ENCODE measurements around the gene RPS18. TPM values are rescaled to one million over a fixed set of nuclear protein-coding genes. Genes with fewer than 3 reads are reported as not detected.
A peak's percentile ranks its signal among the peaks of the same experiment; 100 is the strongest.

Gene RPS18
- total and polyA plus RNA-seq, 9 of the 15 experiments (the other 6 are each of a cell fraction or from before 2014, with no cell fraction given): 5,023 to 17,516 (median 8,131) TPM

DNA sequence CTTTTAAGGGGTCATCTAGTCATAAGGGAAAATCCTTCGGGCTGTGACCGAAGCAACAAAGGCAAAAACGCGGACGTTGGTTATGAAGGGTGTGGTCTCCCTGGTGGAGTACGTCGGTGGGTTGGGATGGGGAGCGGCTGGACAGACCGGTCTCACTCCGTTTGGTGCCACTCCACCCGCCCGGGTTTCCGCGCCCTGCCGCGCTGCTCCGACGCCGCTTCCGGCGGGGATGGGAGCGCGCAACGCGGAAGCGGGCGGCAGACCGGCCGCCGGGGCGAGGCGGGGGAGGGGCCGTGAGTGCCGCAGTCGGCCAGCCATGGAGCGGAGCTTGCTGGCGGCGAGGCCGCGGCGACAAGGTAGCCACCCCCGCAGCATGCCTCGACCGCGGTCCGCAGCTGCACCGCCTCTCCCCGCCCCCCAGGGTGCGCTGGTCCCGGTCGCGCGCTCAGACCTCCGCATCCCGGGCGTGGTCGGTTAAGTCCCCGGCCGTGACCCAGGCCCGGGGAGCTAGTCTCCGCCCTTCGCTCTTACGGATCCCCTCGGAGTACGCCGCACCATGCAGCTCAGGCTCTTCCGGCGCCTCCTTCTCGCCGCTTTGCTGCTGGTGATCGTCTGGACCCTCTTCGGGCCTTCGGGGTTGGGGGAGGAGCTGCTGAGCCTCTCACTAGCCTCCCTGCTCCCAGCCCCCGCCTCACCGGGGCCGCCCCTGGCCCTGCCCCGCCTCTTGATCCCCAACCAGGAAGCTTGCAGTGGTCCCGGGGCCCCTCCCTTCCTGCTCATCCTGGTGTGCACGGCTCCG lies 5.2 kb downstream of the RPS18 start, which contains the start of gene B3GALT4 (continued):
- TF ChIP-seq XRCC5 (IDR thresholded peaks at IDR 0.05; ENCODE audit: low read depth, low read length) (peak; percentile 51; the same call in 1 of the 2 replicates), ZNF24 (IDR thresholded peaks at IDR 0.05) (peak; percentile 80), ZBTB7A (IDR thresholded peaks at IDR 0.05; ENCODE audit: borderline replicate concordance, control insufficient read depth, low read depth, low read length) (peak; percentile 88), BMI1 (IDR thresholded peaks at IDR 0.05; ENCODE audit: low read length) (no peak), ZNF263 (CRISPR knock-in tag; IDR thresholded peaks at IDR 0.05; ENCODE audit: borderline replicate concordance) (peak; percentile 69; the same call in 1 of the 2 replicates), GABPB2 (CRISPR knock-in tag; conservative IDR thresholded peaks at IDR 0.05) (no peak), SRSF7 (optimal IDR thresholded peaks at IDR 0.05; ENCODE audit: low read depth, low read length) (no peak), JUNB (CRISPR knock-in tag; conservative IDR thresholded peaks at IDR 0.05) (no peak), ZNF316 (IDR thresholded peaks at IDR 0.05) (no peak), TBL1XR1 (IDR thresholded peaks at IDR 0.05; ENCODE audit: low read length in 2 of 2) (peak; percentile 73 to 79; a peak in 3 of 4 replicates), ZNF584 (CRISPR knock-in tag; IDR thresholded peaks at IDR 0.05; ENCODE audit: low read depth) (no peak), CBX3 (IDR thresholded peaks at IDR 0.05; ENCODE audit: borderline replicate concordance in 1 of 2, low read length in 2 of 2) (peak in 1 of 2 experiments; percentile 82; a peak in 1 of 3 replicates)
- TF ChIP-seq, protein P1, sequence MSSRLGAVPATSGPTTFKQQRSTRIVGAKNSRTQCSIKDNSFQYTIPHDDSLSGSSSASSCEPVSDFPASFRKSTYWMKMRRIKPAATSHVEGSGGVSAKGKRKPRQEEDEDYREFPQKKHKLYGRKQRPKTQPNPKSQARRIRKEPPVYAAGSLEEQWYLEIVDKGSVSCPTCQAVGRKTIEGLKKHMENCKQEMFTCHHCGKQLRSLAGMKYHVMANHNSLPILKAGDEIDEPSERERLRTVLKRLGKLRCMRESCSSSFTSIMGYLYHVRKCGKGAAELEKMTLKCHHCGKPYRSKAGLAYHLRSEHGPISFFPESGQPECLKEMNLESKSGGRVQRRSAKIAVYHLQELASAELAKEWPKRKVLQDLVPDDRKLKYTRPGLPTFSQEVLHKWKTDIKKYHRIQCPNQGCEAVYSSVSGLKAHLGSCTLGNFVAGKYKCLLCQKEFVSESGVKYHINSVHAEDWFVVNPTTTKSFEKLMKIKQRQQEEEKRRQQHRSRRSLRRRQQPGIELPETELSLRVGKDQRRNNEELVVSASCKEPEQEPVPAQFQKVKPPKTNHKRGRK (tag; IDR thresholded peaks at IDR 0.05): no peak
- TF ChIP-seq, protein P2, sequence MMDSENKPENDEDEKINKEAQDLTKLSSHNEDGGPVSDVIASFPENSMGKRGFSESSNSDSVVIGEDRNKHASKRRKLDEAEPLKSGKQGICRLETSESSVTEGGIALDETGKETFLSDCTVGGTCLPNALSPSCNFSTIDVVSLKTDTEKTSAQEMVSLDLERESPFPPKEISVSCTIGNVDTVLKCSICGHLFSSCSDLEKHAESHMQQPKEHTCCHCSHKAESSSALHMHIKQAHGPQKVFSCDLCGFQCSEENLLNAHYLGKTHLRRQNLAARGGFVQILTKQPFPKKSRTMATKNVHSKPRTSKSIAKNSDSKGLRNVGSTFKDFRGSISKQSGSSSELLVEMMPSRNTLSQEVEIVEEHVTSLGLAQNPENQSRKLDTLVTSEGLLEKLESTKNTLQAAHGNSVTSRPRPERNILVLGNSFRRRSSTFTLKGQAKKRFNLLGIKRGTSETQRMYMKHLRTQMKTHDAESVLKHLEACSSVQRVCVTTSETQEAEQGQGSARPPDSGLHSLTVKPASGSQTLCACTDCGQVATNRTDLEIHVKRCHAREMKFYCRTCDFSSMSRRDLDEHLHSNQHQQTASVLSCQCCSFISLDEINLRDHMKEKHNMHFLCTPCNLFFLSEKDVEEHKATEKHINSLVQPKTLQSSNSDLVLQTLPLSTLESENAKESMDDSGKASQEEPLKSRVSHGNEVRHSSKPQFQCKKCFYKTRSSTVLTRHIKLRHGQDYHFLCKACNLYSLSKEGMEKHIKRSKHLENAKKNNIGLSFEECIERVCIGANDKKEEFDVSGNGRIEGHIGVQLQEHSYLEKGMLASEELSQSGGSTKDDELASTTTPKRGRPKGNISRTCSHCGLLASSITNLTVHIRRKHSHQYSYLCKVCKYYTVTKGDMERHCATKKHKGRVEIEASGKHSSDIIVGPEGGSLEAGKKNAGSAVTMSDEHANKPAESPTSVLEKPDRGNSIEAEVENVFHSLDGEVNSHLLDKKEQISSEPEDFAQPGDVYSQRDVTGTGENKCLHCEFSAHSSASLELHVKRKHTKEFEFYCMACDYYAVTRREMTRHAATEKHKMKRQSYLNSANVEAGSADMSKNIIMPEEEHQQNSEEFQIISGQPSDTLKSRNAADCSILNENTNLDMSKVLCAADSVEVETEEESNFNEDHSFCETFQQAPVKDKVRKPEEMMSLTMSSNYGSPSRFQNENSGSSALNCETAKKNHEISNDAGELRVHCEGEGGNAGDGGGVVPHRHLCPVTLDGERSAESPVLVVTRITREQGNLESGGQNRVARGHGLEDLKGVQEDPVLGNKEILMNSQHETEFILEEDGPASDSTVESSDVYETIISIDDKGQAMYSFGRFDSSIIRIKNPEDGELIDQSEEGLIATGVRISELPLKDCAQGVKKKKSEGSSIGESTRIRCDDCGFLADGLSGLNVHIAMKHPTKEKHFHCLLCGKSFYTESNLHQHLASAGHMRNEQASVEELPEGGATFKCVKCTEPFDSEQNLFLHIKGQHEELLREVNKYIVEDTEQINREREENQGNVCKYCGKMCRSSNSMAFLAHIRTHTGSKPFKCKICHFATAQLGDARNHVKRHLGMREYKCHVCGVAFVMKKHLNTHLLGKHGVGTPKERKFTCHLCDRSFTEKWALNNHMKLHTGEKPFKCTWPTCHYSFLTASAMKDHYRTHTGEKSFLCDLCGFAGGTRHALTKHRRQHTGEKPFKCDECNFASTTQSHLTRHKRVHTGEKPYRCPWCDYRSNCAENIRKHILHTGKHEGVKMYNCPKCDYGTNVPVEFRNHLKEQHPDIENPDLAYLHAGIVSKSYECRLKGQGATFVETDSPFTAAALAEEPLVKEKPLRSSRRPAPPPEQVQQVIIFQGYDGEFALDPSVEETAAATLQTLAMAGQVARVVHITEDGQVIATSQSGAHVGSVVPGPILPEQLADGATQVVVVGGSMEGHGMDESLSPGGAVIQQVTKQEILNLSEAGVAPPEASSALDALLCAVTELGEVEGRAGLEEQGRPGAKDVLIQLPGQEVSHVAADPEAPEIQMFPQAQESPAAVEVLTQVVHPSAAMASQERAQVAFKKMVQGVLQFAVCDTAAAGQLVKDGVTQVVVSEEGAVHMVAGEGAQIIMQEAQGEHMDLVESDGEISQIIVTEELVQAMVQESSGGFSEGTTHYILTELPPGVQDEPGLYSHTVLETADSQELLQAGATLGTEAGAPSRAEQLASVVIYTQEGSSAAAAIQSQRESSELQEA (IDR thresholded peaks at IDR 0.05; ENCODE audit: low read depth): peak; percentile 64; the same call in 1 of the 2 replicates
- TF ChIP-seq, protein P3, sequence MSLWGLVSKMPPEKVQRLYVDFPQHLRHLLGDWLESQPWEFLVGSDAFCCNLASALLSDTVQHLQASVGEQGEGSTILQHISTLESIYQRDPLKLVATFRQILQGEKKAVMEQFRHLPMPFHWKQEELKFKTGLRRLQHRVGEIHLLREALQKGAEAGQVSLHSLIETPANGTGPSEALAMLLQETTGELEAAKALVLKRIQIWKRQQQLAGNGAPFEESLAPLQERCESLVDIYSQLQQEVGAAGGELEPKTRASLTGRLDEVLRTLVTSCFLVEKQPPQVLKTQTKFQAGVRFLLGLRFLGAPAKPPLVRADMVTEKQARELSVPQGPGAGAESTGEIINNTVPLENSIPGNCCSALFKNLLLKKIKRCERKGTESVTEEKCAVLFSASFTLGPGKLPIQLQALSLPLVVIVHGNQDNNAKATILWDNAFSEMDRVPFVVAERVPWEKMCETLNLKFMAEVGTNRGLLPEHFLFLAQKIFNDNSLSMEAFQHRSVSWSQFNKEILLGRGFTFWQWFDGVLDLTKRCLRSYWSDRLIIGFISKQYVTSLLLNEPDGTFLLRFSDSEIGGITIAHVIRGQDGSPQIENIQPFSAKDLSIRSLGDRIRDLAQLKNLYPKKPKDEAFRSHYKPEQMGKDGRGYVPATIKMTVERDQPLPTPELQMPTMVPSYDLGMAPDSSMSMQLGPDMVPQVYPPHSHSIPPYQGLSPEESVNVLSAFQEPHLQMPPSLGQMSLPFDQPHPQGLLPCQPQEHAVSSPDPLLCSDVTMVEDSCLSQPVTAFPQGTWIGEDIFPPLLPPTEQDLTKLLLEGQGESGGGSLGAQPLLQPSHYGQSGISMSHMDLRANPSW (CRISPR knock-in tag; IDR thresholded peaks at IDR 0.05): no peak; the same call in 1 of the 2 replicates

Measured in K562 (cell line).